Neural cell (in vitro differentiated cells): ENCODE results near the gene NDOR1. TPM values are rescaled to one million over a fixed set of nuclear protein-coding genes. Genes with fewer than 3 reads are reported as not detected.

Source experiments
- H2AFZ ChIP-seq: fragments of 200-600, 300-800 bp; sonication (generic), shearing (Covaris generic); 2 replicates; pipeline ENCODE4 v1.6.0; 2014; ENCODE audit warnings: low read depth, mild to moderate bottlenecking, antibody characterized with exemption, low read length, moderate library complexity
- H3F3A ChIP-seq: fragments of 200-600 bp; shearing (Covaris generic); 2 replicates; pipeline ENCODE4 v1.6.1; 2016; ENCODE audit warnings: mild to moderate bottlenecking, moderate library complexity, mixed read lengths, antibody characterized with exemption, low read length; ENCODE audit not compliant: insufficient read depth, poor library complexity, severe bottlenecking
- H3K27ac ChIP-seq: fragments of 200-600, 300-800 bp; sonication (generic), shearing (Covaris generic); 2 replicates; pipeline ENCODE4 v1.5.1; 2014; ENCODE audit warnings: mild to moderate bottlenecking, low read length, moderate library complexity
- H3K27me3 ChIP-seq: fragments of 300-800, 200-600 bp; sonication (generic), shearing (Covaris generic); 2 replicates; pipeline ENCODE4 v1.6.0; 2014; ENCODE audit warnings: mild to moderate bottlenecking, low read depth, low read length, moderate library complexity; ENCODE audit not compliant: insufficient read depth
- H3K36me3 ChIP-seq: fragments of 300-800, 200-600 bp; sonication (generic), shearing (Covaris generic); 2 replicates; pipeline ENCODE4 v1.5.1; 2014; ENCODE audit warnings: mild to moderate bottlenecking, antibody characterized with exemption, low read length, moderate library complexity; ENCODE audit not compliant: insufficient read depth
- H3K4me2 ChIP-seq: fragments of 300-800, 200-600 bp; sonication (generic), shearing (Covaris generic); 2 replicates; pipeline ENCODE4 v1.6.0; 2014; ENCODE audit warnings: mild to moderate bottlenecking, low read length
- H3K4me3 ChIP-seq: fragments of 300-800, 200-600 bp; sonication (generic), shearing (Covaris generic); 2 replicates; pipeline ENCODE4 v1.5.1; 2014; ENCODE audit warnings: mild to moderate bottlenecking, low read length, moderate library complexity
- H3K79me2 ChIP-seq: fragments of 200-600 bp; shearing (Covaris generic); replicated peaks from 2 replicates; pipeline ENCODE4 v1.6.0; 2014; ENCODE audit warnings: mild to moderate bottlenecking, low read length, moderate library complexity; ENCODE audit not compliant: insufficient read depth
- H3K9ac ChIP-seq: fragments of 300-800, 200-600 bp; sonication (generic), shearing (Covaris generic); 2 replicates; pipeline ENCODE4 v1.6.1; 2016; ENCODE audit warnings: mild to moderate bottlenecking, low read length, mixed read lengths
- H3K9me2 ChIP-seq: fragments of 200-600 bp; shearing (Covaris generic); 2 replicates; pipeline ENCODE4 v1.6.1; 2016; ENCODE audit warnings: mild to moderate bottlenecking, low read length, mixed read lengths; ENCODE audit not compliant: insufficient read depth
- H3K9me3 ChIP-seq: fragments of 200-600, 300-800 bp; sonication (generic), shearing (Covaris generic); 2 replicates; pipeline ENCODE4 v1.6.1; 2016; ENCODE audit warnings: mild to moderate bottlenecking, mixed run types, low read length, moderate library complexity, mixed read lengths
- H4K20me1 ChIP-seq: fragments of 200-600 bp; shearing (Covaris generic); 2 replicates; pipeline ENCODE4 v1.6.1; 2016; ENCODE audit warnings: mild to moderate bottlenecking, mixed run types; ENCODE audit not compliant: insufficient read depth
- CTCF ChIP-seq: fragments of 450-650 bp; IDR thresholded peaks from 2 replicates; pipeline ENCODE4 v1.5.1; 2014; ENCODE audit warnings: antibody characterized with exemption, mild to moderate bottlenecking, moderate library complexity; ENCODE audit not compliant: poor library complexity, severe bottlenecking
- EP300 ChIP-seq: fragments of 450-650 bp; conservative IDR thresholded peaks from 2 replicates; pipeline ENCODE4 v1.6.1; 2014; ENCODE audit warnings: antibody characterized with exemption, mild to moderate bottlenecking, moderate library complexity; ENCODE audit not compliant: poor library complexity, severe bottlenecking
- EZH2 ChIP-seq: fragments of 200-600, 300-800 bp; shearing (Covaris generic), sonication (generic); IDR thresholded peaks from 2 replicates; pipeline ENCODE4 v1.6.1; 2014; ENCODE audit warnings: antibody characterized with exemption, low read length, borderline replicate concordance, mild to moderate bottlenecking; ENCODE audit not compliant: insufficient read depth, poor library complexity, severe bottlenecking
- MXI1 ChIP-seq: fragments of 450-650 bp; conservative IDR thresholded peaks from 2 replicates; pipeline ENCODE4 v1.6.1; 2014; ENCODE audit warnings: antibody characterized with exemption, mild to moderate bottlenecking; ENCODE audit not compliant: poor library complexity, severe bottlenecking
- POLR2AphosphoS5 ChIP-seq: IDR thresholded peaks from 2 replicates; pipeline ENCODE4 v1.6.1; 2012
- RAD21 ChIP-seq: fragments of 450-650 bp; conservative IDR thresholded peaks from 2 replicates; pipeline ENCODE4 v1.6.1; 2014; ENCODE audit warnings: antibody characterized with exemption, mild to moderate bottlenecking, moderate library complexity
- REST ChIP-seq: IDR thresholded peaks from 2 replicates; pipeline ENCODE4 v1.6.1; 2012; ENCODE audit warnings: borderline replicate concordance
- SMC3 ChIP-seq: fragments of 450-650 bp; conservative IDR thresholded peaks from 2 replicates; pipeline ENCODE4 v1.6.1; 2014; ENCODE audit warnings: antibody characterized with exemption, mild to moderate bottlenecking, moderate library complexity; ENCODE audit not compliant: poor library complexity
- TAF1 ChIP-seq: IDR thresholded peaks from 2 replicates; pipeline ENCODE4 v1.6.1; 2012; ENCODE audit warnings: low read depth
- polyA plus RNA-seq: library from polyadenylated mRNA; depleted of rRNA; stranded (reverse); fragments of >200 nt; gene quantifications from 2 replicates; pipeline ENCODE4 v1.2.3, GENCODE V29; 2014

Gene NDOR1
- polyA plus RNA-seq, 1 donor from 2014 or later, result 18.2 TPM

GRCh38 chr9:137251194-137251461 is 45.6 kb downstream of the NDOR1 start, which contains the start of gene STPG3:
Gene STPG3 (plus strand): TSS chr9:137251286. CDS start chr9:137251287, 1 bp downstream.
- H3K36me3 ChIP-seq, result no peaks in the 10 kb centered on the region
- H3K4me3 ChIP-seq, result no peak within 1 kb of the TSS
- H3K9ac ChIP-seq, result no peak within 1 kb of the TSS
- no peaks in the 10 kb centered on the region for H3F3A ChIP-seq
- H3K9me3 ChIP-seq, result no peaks in the 10 kb centered on the region
- H3K79me2 ChIP-seq, result peaks cover 8% of the 10 kb centered on the region
- H3K27ac ChIP-seq, result no peak within 1 kb of the TSS
- H3K9me2 ChIP-seq, result no peaks in the 10 kb centered on the region
- TF ChIP-seq MXI1 (no peak), RAD21 (no peak), POLR2AphosphoS5 (no peak), REST (no peak), EP300 (no peak), CTCF (no peak), TAF1 (no peak), EZH2 (no peak), SMC3 (no peak)
- no peaks in the 10 kb centered on the region for H3K27me3 ChIP-seq
- no peak within 1 kb of the TSS for H2AFZ ChIP-seq
- no peak within 1 kb of the TSS for H3K4me2 ChIP-seq
- H4K20me1 ChIP-seq, result no peaks in the 10 kb centered on the region

GRCh38 chr9:137251490-137252268 is 46.2 kb downstream of the NDOR1 start:
- TF ChIP-seq EZH2 (no peak), CTCF (no peak), TAF1 (no peak), SMC3 (no peak), RAD21 (no peak), POLR2AphosphoS5 (no peak), REST (no peak), MXI1 (no peak), EP300 (no peak)
- H3K27me3 ChIP-seq, result no peaks in the 10 kb centered on the region
- H3K9me2 ChIP-seq, result no peaks in the 10 kb centered on the region
- H3K4me2 ChIP-seq, result no peak overlapping the region
- H3K79me2 ChIP-seq, result peaks cover 10% of the 10 kb centered on the region
- no peak overlapping the region for H3K9ac ChIP-seq
- no peaks in the 10 kb centered on the region for H3F3A ChIP-seq
- H4K20me1 ChIP-seq, result no peaks in the 10 kb centered on the region
- no peak overlapping the region for H3K4me3 ChIP-seq
- H3K27ac ChIP-seq, result no peak overlapping the region
- H3K9me3 ChIP-seq, result no peaks in the 10 kb centered on the region
- no peak overlapping the region for H2AFZ ChIP-seq
- H3K36me3 ChIP-seq, result no peaks in the 10 kb centered on the region
